Ascending aorta (tissue), 2 donors: ENCODE results near the gene SURF1. TPM values are rescaled to one million over a fixed set of nuclear protein-coding genes. Genes with fewer than 3 reads are reported as not detected.
"Not testable (repeated sequence)": the region's sequence is repeated elsewhere in the genome, so short reads cannot be mapped to it uniquely, and the experiment has no call there.

ENCODE experiments used
- DNase-seq, 2 donors: peaks; one replicate each; pipeline ENCODE4 v3.0.0-alpha.2; 2019; ENCODE audit warnings: low spot score in 2 of 2
- H3K27ac ChIP-seq, 2 donors: fragments of 200-600 bp; sonication (generic); one replicate each; pipeline ENCODE4 v1.5.1; 2016 to 2017; ENCODE audit warnings: mild to moderate bottlenecking in 1 of 2
- H3K27me3 ChIP-seq: fragments of 200-600 bp; sonication (generic); one replicate; pipeline ENCODE4 v1.5.1; 2017
- H3K36me3 ChIP-seq, 2 donors: fragments of 200-600 bp; sonication (generic); one replicate each; pipeline ENCODE4 v1.5.1; 2016
- H3K4me1 ChIP-seq, 2 donors: fragments of 200-600 bp; sonication (generic); one replicate each; pipeline ENCODE4 v1.5.1; 2016 to 2017; ENCODE audit warnings: mild to moderate bottlenecking in 1 of 2
- H3K4me3 ChIP-seq, 2 donors: fragments of 200-600 bp; sonication (generic); one replicate each; pipeline ENCODE4 v1.5.1; 2016 to 2017; ENCODE audit warnings: mild to moderate bottlenecking in 1 of 2
- H3K9me3 ChIP-seq, 2 donors: fragments of 200-600 bp; sonication (generic); one replicate each; pipeline ENCODE4 v1.5.1; 2016
- intact Hi-C: fragments of 100-400 bp; cut with DNase I; formaldehyde crosslinking; loops from one replicate; pipeline ENCODE4 v1.15.1; 2023
- total RNA-seq: library from RNA; depleted of rRNA; stranded (reverse); fragments of >200 nt; gene quantifications from one replicate; pipeline ENCODE4 v1.1.0, GENCODE V29; 2016
- TF ChIP-seq, protein P1 (sequence below), 3 experiments: fragments of 200-600 bp in 2 of 3; fragments of 450-650 bp in 1 of 3; sonication (generic) in 2 of 3; IDR thresholded peaks; one replicate each; pipeline ENCODE4 v1.5.1; 2016 to 2019; ENCODE audit warnings: antibody characterized with exemption in 3 of 3, mild to moderate bottlenecking in 1 of 3, moderate library complexity in 1 of 3

Gene SURF1
- total RNA-seq, 1 donor from 2014 or later = 19.9 TPM

DNA sequence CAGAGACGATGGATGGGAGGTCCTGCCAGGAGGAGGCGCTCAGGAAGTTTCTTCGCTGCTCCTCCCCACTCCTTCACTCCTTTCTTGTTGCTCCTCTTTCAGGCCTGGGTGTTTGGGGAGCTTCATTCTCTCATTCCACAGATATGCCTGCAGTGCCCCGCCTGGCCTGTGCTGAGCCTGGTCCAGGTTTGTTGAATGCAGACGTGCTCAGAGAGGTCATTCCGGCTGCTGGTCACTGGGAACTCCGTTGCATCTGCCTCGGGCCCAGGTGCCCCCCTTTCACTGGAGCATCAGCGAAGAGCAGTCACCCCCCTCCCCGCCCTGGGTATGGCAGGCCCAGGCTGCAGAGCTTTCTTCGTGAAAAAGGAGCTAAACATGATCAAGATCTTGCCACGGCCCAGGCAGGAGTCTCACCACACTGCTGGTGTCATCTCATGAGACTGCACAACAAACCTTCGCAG, 35.8 kb downstream of the SURF1 start:
- no peaks in the 10 kb centered on the region for H3K36me3 ChIP-seq
- H3K4me1 ChIP-seq = no peaks in the 10 kb centered on the region
- no peak overlapping the region for H3K27ac ChIP-seq
- no peaks in the 10 kb centered on the region for H3K9me3 ChIP-seq
- TF ChIP-seq, protein P1, sequence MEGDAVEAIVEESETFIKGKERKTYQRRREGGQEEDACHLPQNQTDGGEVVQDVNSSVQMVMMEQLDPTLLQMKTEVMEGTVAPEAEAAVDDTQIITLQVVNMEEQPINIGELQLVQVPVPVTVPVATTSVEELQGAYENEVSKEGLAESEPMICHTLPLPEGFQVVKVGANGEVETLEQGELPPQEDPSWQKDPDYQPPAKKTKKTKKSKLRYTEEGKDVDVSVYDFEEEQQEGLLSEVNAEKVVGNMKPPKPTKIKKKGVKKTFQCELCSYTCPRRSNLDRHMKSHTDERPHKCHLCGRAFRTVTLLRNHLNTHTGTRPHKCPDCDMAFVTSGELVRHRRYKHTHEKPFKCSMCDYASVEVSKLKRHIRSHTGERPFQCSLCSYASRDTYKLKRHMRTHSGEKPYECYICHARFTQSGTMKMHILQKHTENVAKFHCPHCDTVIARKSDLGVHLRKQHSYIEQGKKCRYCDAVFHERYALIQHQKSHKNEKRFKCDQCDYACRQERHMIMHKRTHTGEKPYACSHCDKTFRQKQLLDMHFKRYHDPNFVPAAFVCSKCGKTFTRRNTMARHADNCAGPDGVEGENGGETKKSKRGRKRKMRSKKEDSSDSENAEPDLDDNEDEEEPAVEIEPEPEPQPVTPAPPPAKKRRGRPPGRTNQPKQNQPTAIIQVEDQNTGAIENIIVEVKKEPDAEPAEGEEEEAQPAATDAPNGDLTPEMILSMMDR (IDR thresholded peaks at IDR 0.05) = no peak
- DNase-seq = peak in 1 of 2 donors; percentile 39
- no peaks in the 10 kb centered on the region for H3K27me3 ChIP-seq
- intact Hi-C loops = no loop called here
- H3K4me3 ChIP-seq = no peak overlapping the region

DNA sequence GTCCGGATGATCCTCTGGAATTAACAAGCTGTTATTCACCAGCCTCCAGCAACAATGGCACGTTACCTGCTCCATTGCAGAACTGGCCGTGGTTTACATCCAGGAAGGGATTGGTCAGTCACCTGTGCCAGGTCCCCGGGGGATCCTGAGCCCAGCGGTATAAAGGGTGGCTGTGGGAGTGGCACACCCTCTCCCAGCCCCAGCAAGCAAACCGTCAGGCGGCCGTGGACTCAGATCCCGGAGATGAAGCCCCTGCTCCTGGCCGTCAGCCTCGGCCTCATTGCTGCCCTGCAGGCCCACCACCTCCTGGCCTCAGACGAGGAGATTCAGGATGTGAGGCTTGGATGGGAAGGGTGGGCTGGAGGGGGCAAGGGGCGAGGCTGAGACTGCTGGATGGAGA, 38.7 kb downstream of the SURF1 start:
- H3K36me3 ChIP-seq, H3K27me3 ChIP-seq, H3K4me1 ChIP-seq, H3K4me3 ChIP-seq, H3K27ac ChIP-seq, H3K9me3 ChIP-seq, intact Hi-C loops: not testable (repeated sequence)
- peak in 1 of 2 donors; percentile 46 for DNase-seq

DNA sequence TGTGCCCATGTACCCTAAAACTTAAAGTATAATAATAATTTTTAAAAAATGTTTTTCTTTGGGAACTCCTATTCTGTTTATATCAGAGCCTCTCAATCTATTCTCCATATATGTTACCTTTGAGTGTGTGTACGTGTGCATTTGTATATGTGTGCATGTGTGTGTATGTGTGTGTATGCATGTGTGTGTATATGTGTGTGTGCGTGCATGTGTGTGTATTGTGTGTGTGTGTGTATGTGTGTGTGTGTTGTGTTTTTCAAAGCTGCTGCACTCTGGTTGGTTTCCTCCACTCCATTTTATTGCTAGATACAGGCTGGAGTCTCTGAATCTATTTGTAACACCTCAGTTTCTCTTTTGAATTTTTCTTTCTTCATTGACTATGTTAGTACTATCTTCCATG, 40.3 kb downstream of the SURF1 start:
- Histone ChIP-seq H3K27ac (no peak overlapping the region), H3K4me1 (no peaks in the 10 kb centered on the region), H3K27me3 (no peaks in the 10 kb centered on the region), H3K36me3 (no peaks in the 10 kb centered on the region), H3K4me3 (no peak overlapping the region), H3K9me3 (no peaks in the 10 kb centered on the region)
- no peak for DNase-seq
- intact Hi-C loops = no loop called here
- TF ChIP-seq, protein P1 (IDR thresholded peaks at IDR 0.05) = no peak

DNA sequence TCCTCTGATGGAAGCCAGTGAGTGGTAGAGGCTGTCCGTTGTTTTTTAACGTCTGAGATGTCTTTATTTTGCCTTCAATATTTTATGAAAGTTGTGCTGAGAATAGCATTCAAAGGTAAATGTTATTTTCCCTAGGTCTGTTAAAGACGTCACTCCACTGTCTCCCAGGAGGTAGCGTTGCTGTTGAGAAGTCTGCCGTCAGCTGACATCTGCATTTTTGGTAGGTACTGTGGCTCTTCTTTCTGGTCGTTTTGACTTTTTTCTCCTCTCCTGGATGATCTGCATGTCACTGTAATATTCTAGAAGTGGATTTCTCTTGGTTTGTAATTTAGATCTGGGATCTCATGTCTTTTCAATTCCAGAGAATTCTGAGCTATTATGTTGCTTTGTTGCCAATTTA, 46.7 kb downstream of the SURF1 start:
- no peaks in the 10 kb centered on the region for H3K36me3 ChIP-seq
- no peaks in the 10 kb centered on the region for H3K4me1 ChIP-seq
- no peaks in the 10 kb centered on the region for H3K9me3 ChIP-seq
- H3K4me3 ChIP-seq = no peak overlapping the region
- TF ChIP-seq, protein P1 (IDR thresholded peaks at IDR 0.05) = no peak
- no peaks in the 10 kb centered on the region for H3K27me3 ChIP-seq
- intact Hi-C loops = no loop called here
- no peak for DNase-seq
- no peak overlapping the region for H3K27ac ChIP-seq

DNA sequence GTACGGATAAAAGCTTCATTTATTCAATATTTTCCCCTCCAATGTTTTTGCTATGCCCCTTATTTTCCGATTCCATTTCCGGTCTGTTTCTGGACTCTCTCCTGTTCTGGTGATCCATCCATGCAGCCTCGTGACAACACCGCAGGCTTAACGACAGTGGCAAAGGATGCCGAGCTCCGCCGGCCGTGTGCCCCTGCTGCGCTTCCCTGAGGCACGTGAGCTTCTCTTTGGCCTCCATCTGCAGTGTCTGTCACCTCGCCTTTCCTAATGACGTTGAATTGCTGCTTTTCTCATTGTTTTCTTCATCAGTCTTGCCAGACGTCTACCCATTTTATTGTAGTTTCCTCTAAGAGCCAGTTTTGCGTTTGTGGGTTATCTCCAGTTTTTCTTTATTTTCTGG, 49.0 kb downstream of the SURF1 start:
- intact Hi-C loops = no loop called here
- no peaks in the 10 kb centered on the region for H3K4me1 ChIP-seq
- no peaks in the 10 kb centered on the region for H3K36me3 ChIP-seq
- H3K9me3 ChIP-seq = no peaks in the 10 kb centered on the region
- TF ChIP-seq, protein P1 (IDR thresholded peaks at IDR 0.05) = no peak
- no peak for DNase-seq
- H3K4me3 ChIP-seq = no peak overlapping the region
- H3K27me3 ChIP-seq = no peaks in the 10 kb centered on the region
- H3K27ac ChIP-seq = no peak overlapping the region

DNA sequence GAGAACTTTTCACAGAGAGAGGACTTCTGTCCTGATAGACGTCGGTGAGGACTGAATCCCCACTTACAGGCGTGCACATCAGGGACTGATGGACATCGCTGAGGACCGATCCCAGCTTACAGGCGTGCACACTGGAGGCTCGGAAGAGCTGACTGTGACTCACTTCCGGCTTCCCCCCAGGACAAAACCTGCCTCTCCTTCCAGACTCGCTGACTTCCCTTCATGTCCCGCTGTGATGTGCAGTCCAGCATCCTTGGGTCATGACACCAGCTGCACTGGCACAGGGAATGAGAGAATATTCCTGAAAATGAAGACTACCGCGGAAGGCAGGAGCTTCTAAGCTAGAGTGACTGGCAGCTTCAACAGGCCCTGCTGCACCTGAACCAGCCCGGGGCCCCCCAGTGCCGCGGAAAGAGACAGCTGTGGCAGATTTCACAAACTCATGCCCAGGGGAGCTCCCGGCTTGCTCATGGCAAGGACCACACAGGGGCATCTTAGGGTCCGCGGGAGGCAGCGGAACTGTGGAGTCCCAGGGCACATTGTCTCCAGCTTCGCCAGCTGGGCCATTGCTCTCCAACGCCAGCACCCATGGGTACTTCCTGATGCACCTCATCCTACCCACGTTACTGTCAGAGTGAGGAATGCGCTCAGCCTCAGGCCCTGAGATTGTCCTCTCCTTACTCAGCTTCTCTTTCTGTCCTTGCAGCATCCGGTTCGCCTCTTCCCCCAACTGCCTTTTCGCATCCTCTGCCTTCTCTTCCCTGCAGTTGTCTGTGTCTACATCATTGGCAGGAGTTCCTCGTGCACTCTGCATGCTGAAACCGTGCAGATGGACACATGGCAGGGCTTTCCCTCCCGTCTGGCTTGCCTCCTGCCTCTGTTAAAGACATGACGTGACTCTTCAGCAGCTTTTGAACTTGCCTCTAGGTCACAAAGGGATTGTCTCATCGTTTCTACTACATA, 49.8 kb downstream of the SURF1 start:
- intact Hi-C loops = no loop called here
- Histone ChIP-seq H3K4me1 (no peaks in the 10 kb centered on the region), H3K27ac (no peak overlapping the region), H3K9me3 (no peaks in the 10 kb centered on the region), H3K4me3 (no peak overlapping the region), H3K36me3 (no peaks in the 10 kb centered on the region), H3K27me3 (no peaks in the 10 kb centered on the region)
- TF ChIP-seq, protein P1 (IDR thresholded peaks at IDR 0.05) = no peak
- DNase-seq = peak in 1 of 2 donors; percentile 53
